ENCODE results near the gene ZNF410. TPM values are rescaled to one million over a fixed set of nuclear protein-coding genes. Genes with fewer than 3 reads are reported as not detected.

ZNF410 gene
- polyA plus RNA-seq, 1 donor (not counting 4 experiments of a cell fraction or from before 2014, with no cell fraction given) = 57.9 TPM

DNA sequence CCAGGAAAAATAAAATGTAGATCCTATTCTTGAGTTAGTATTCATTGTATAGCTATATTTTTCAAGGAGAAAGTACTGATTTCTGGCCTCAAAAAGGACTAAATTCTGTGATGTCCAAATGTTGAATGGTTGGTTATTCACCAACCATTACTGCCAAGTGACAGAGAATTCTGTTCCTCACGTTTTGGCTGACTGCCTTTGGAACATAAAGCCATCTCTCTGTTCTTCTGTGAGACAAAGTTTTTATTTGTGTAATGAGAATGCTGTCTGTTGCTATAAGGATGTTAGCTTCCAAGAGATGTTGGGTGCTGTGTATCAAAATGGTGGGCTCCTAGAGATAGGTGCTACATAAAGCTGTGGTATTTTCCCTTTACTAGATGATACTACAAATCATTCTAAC lies 9.3 kb downstream of the ZNF410 start:
- Histone ChIP-seq H2AFZ (ENCODE audit: control insufficient read depth, low read length) (no peak overlapping the region), H4K20me1 (ENCODE audit: control insufficient read depth, extremely low read depth, insufficient read depth, low read length) (peaks cover 3% of the 10 kb centered on the region), H3K4me1 (ENCODE audit: control insufficient read depth, extremely low read depth, insufficient read depth, low read length) (no peaks in the 10 kb centered on the region), H3K79me2 (ENCODE audit: control insufficient read depth, insufficient read depth, low read length) (peaks cover 34% of the 10 kb centered on the region), H3K27me3 (ENCODE audit: control insufficient read depth, extremely low read depth, insufficient read depth, low read length) (no peaks in the 10 kb centered on the region), H3K9me3 (ENCODE audit: control insufficient read depth, low read depth, low read length) (no peaks in the 10 kb centered on the region), H3K9me1 (ENCODE audit: control insufficient read depth, extremely low read depth, insufficient read depth, low read length) (peaks cover 3% of the 10 kb centered on the region), H3K4me2 (ENCODE audit: control insufficient read depth, extremely low read depth, insufficient read depth, low read depth, low read length) (no peak overlapping the region), H3K36me3 (ENCODE audit: control insufficient read depth in 2 of 2, extremely low read depth in 1 of 2, insufficient read depth in 2 of 2, low read length in 2 of 2) (peaks cover 30 to 47% of the 10 kb centered on the region in 2 experiments), H3K4me3 (ENCODE audit: control insufficient read depth in 2 of 3, extremely low read depth in 1 of 3, insufficient read depth in 2 of 3, low read depth in 1 of 3, low read length in 3 of 3) (no peak overlapping the region), H3K9ac (ENCODE audit: control insufficient read depth, extremely low read depth, insufficient read depth, low read length) (no peak overlapping the region), H3K27ac (ENCODE audit: control insufficient read depth, insufficient read depth, low read length) (no peak overlapping the region)
- dilution Hi-C loops (cut with MboI; ENCODE audit: extremely low pct_ligation_motif_present, low sequenced_read_pairs) = no loop called here
- no peak for FAIRE-seq
- TF ChIP-seq EZH2 (IDR thresholded peaks at IDR 0.05; ENCODE audit: low read length) = no peak
- TF ChIP-seq, protein P1, sequence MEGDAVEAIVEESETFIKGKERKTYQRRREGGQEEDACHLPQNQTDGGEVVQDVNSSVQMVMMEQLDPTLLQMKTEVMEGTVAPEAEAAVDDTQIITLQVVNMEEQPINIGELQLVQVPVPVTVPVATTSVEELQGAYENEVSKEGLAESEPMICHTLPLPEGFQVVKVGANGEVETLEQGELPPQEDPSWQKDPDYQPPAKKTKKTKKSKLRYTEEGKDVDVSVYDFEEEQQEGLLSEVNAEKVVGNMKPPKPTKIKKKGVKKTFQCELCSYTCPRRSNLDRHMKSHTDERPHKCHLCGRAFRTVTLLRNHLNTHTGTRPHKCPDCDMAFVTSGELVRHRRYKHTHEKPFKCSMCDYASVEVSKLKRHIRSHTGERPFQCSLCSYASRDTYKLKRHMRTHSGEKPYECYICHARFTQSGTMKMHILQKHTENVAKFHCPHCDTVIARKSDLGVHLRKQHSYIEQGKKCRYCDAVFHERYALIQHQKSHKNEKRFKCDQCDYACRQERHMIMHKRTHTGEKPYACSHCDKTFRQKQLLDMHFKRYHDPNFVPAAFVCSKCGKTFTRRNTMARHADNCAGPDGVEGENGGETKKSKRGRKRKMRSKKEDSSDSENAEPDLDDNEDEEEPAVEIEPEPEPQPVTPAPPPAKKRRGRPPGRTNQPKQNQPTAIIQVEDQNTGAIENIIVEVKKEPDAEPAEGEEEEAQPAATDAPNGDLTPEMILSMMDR (optimal IDR thresholded peaks at IDR 0.05 in 1 of 3, IDR thresholded peaks at IDR 0.05 in 1 of 3, conservative IDR thresholded peaks at IDR 0.05 in 1 of 3; ENCODE audit: extremely low read depth in 1 of 3, insufficient read depth in 2 of 3, low read length in 3 of 3) = no peak
- DNase-seq (ENCODE audit: low read depth, low spot score) = no peak

DNA sequence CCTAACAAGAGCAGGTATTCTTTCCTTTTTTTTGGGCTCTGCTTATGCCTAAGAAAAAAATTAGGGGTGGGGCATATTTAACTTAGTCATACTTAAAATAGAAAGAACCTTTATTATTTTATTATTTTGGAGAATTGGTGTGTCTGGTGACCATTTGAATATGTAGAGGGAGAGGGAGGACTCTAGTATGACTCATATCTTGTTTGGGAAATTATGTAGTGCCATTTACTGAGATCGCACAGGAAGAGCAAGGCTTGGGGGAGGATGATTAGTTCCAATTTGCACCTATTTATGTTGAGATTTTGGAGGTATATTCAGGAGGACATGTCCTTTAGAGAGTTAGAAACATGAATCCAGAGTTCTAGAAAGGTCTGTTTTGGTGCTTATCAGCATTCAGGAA lies 9.9 kb downstream of the ZNF410 start:
- DNase-seq (ENCODE audit: low read depth, low spot score) = no peak
- peaks cover 28 to 47% of the 10 kb centered on the region in 2 experiments for H3K36me3 ChIP-seq (ENCODE audit: control insufficient read depth in 2 of 2, extremely low read depth in 1 of 2, insufficient read depth in 2 of 2, low read length in 2 of 2)
- dilution Hi-C loops (cut with MboI; ENCODE audit: extremely low pct_ligation_motif_present, low sequenced_read_pairs) = no loop called here

More for the DNA sequence above, 9.9 kb downstream of the ZNF410 start:
- Histone ChIP-seq H3K79me2 (ENCODE audit: control insufficient read depth, insufficient read depth, low read length) (peaks cover 31% of the 10 kb centered on the region), H3K27me3 (ENCODE audit: control insufficient read depth, extremely low read depth, insufficient read depth, low read length) (no peaks in the 10 kb centered on the region), H3K9me1 (ENCODE audit: control insufficient read depth, extremely low read depth, insufficient read depth, low read length) (peaks cover 3% of the 10 kb centered on the region), H3K27ac (ENCODE audit: control insufficient read depth, insufficient read depth, low read length) (no peak overlapping the region), H3K4me1 (ENCODE audit: control insufficient read depth, extremely low read depth, insufficient read depth, low read length) (no peaks in the 10 kb centered on the region), H2AFZ (ENCODE audit: control insufficient read depth, low read length) (no peak overlapping the region), H4K20me1 (ENCODE audit: control insufficient read depth, extremely low read depth, insufficient read depth, low read length) (peaks cover 3% of the 10 kb centered on the region), H3K4me2 (ENCODE audit: control insufficient read depth, extremely low read depth, insufficient read depth, low read depth, low read length) (no peak overlapping the region), H3K9me3 (ENCODE audit: control insufficient read depth, low read depth, low read length) (no peaks in the 10 kb centered on the region), H3K9ac (ENCODE audit: control insufficient read depth, extremely low read depth, insufficient read depth, low read length) (no peak overlapping the region), H3K4me3 (ENCODE audit: control insufficient read depth in 2 of 3, extremely low read depth in 1 of 3, insufficient read depth in 2 of 3, low read depth in 1 of 3, low read length in 3 of 3) (no peak overlapping the region)
- no peak for FAIRE-seq
- no peak for TF ChIP-seq EZH2 (IDR thresholded peaks at IDR 0.05; ENCODE audit: low read length)
- TF ChIP-seq, protein P1 (optimal IDR thresholded peaks at IDR 0.05 in 1 of 3, IDR thresholded peaks at IDR 0.05 in 1 of 3, conservative IDR thresholded peaks at IDR 0.05 in 1 of 3; ENCODE audit: extremely low read depth in 1 of 3, insufficient read depth in 2 of 3, low read length in 3 of 3) = no peak

Measured in keratinocyte (primary cell).